HG03095 (cell line): ENCODE data around the gene CASZ1.

ENCODE experiments used
- ATAC-seq: cut with Tn5 transposase; IDR thresholded peaks from one replicate; pipeline ENCODE4 v1.9.1; 2021; ENCODE audit warnings: moderate library complexity; ENCODE audit not compliant: unreplicated experiment

The CASZ1 gene

DNA sequence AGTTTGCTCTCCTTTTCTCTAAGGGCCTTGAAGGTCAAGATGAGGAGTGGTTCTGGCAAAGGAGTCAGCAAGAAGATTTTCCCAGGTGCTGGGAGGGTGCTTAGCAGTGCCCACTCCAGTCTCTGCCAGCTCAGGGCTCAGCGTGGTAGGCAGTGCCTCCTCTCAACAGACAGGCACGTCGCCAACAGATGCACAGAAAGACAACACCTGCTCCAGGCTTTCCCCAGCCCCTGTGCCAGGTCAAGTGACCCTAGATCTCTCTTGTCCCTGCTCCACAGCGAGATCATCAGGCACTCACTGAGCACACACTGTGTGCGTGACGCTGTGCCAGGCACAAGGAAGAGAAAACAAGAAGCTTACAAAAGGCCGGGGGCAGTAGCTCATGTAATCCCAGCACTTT lies 86.0 kb downstream of the CASZ1 start:
- no peak for ATAC-seq

DNA sequence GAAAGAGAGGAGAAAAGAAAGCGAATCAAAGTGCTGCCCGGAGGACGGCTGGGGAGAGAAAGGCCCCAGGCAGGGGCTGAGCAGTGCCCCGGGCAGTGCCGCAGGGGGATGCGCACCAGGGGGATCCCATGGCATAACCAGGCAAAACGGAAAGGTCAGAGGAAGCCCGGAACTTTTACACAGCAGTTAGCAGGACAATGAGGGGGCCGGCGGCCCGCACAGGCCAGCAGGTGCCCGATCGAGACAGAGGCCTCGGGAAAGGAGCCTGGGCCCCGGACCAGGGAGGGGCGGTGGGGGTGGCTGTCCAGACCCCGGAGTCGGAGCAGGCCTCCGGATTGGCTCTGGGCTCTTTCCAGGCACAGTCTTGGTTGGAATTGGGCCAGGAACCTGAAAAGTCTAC lies 86.8 kb downstream of the CASZ1 start:
- no peak for ATAC-seq

DNA sequence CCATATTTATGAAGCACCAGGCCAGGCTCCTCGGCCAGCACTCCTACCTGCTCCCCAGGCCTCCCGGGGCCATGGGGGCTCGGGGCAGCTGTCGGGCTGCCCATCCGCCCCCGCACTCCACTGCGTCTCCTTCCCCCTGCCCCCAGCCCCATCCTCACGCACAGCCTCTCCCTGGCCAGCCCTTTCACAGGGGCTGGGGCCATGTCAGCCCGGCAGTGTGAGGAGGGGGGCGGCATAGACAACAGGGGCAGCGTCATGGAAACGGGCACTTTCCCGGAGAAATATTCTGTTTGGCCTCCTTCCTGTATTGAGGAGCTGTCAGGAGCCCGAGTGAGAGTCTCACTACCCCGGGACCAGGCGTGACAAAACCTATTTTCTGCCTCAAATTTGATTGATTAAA lies 87.3 kb downstream of the CASZ1 start:
- ATAC-seq = no peak

DNA sequence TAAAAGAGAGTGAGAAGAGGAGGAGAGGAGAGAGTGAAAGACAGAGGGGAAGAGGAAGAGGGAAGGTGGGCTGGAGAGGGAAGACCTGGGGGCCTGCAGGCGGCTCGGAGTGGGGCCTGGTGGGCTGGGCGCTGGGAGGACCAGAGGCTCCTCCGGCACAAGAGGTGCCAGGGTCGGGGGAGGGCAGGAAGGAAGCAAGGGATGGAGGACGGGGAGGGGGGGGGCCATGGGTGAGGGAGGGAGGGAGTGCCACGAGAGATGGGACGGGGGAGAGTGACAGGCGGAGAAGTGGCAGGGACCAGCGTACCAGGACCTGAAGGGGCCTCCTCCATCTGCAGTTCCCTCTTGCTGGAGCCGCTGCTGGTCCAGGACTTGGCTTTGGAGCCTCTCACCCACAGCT lies 87.7 kb downstream of the CASZ1 start:
- ATAC-seq = no peak

DNA sequence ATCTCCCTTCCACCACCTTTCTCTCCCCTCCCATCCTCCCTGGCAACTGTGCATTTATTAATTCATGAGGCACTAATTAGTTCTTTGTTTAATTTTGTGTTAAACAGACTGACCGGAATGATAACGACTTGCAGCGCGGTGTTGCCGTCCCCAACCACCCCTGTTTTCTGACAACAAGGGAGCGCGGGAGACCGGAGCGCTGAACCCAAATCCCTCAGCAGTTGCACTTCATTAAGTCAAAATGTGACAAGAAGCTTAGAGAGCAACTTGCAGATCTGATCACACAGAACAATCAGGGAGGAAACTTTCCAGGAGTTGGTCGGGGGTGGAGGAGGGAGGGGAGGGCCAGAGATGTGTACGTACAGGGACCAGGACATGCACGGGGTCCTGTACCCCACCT lies 89.2 kb downstream of the CASZ1 start:
- ATAC-seq = no peak

DNA sequence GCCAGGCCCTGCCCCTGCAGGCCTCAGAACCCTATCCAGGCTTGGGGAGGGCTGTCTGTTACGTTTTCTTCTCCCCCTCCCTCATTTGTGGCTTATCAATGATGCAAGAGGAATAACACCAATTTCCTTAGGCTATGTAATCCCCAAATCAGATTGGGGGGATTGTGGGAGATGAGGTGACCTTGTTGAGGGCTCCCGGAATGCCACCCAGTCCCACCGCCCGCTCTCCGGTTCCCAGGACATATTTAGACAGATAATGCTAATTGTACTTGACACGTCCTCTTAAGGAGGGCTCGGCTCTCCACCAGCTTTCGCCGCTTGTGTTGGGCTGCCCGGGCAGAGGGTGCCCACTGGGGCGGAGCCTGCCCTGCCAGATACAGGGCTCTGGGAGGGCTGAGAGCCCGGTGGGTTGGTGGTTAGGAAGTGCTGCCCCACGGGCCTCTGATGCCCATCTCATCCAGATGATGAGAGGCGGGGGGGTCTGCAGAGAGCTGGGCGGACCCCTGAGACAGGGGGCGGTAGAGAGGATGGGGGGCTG lies 90.0 kb downstream of the CASZ1 start:
- ATAC-seq = no peak

DNA sequence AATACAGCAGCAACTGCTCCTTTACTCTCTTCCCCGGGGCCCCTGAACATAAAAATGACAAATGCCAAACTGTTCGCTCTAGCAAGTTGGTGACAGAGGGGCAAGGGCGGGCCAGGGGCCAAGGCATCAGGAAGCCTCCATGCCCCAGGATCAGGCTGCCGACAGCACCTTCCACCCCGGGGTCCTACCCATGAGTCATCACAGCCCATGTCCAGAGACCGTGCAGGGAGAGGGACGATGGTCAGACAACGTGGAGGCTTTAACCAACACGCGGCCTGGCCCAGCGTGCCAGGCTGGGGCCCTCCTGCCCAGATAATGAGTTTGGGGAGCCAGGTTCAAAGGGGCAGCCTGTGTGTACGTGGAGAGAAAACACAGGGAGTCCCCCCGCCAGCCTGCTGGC lies 90.5 kb downstream of the CASZ1 start:
- ATAC-seq = no peak

DNA sequence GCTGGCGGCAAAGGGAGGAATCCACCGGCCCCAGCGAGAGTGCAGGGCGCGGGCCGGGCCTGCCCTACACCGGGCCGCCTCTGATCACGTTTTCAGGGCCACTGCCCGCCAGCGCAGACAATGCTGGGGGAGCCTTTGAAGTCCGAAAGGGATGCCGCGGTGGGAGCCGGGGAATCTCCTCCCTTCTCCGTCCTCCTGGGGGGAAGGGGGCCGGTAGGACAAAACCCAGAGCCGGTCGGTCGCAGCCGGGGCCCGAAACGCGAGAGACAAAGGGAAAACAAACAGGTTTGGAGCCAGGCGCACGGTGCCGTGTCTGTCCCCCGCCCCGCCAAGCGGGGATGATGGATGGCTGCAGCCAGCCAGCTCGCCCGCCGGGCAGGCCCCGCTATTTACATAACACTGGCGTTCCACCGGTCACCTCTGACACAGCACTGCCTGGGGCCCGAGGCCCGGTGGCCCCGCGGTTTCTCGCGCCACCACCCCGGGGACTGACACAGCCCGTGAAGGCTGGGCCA lies 92.0 kb downstream of the CASZ1 start:
- no peak for ATAC-seq

DNA sequence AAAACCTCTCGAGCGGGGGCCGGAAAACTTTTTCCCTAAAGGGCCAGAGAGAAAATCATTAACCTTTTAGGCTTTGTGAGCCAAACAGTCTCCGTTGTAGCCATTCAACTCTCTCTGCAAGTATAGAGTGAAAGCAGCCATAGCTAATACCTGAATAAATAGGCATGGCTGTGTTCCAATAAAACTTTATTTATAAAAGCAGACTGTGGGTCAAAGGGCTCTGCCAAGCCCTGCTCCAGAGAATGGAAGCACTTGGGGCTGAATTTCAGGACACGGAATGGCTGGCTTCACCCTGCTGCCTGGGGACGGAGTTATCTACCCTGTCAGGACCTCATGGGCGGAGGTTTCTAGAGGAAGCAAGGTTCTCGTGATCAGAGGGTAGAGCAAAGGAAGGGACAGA lies 92.7 kb downstream of the CASZ1 start:
- ATAC-seq = no peak

DNA sequence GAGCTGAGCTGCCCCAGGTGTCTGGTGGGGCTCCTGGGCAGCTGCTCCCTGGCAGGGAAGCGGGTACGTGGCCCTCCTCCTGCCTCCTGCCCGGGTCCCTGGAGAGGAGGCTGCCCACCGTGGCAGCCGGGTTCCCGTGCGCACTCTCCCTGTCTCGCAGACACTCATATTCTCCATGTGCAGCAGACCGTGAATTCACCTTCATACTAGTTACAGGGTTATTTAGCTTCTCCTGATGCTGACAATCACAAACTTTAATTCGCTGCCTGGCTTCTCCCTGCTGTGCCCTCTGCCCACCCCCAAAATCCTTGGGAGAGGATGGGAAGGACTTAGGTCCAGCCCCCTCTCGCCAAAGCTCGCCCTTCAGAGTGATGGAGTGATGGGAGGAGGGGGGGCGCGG lies 95.3 kb downstream of the CASZ1 start:
- ATAC-seq = no peak

DNA sequence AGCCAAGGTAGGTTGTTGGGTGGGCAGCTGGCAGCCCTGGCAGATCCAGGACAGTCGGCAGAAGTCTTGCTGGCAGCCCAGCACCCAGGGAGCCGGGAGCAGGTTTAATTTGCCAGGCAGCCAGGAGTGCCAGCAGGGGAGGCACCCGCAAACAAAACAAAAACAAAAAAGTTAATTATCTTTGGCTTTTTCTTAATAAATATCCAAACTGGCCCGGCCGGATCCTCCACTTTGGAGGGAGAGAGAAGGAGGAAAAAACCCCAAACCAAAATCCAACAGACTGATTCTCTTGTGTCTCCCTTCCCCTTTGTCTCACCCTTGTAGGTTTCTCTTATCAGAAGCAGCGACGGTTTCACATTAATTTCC lies 97.0 kb downstream of the CASZ1 start:
- ATAC-seq = no peak

DNA sequence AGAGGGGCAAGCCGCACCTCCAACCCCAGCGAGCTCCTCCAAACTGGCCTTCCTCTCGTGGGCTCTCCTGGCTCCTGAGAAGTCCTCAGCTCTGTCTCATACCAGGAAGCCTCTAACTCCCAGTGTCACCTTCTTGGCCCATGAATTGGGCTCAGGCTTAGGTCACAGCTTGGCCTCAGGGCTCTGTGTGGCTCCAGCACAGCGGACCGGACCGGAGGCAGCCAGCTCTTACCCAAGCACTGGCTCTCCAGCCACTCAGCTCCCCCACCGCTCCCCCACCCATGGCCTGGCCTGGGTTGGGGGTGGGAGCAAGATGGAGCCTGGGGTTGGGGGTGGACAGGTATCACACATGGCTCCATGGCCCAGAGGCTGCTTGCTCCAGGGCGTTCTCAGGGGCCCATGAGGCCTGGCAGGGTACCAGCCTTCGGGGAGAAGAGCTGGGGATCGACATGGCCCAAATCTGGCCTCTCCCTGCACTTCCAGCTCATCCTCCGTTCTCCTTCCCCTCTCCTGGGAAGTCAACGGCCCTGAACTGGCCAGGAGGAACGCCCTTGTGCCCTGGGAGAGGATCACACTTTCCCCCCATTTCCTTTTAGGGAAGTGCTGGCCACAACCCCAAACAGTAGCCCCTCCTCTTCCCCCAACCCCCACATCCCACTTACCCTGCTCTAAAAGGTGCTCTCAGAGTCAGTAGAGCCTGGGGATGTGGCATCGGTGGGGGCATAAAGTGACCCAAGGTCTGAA lies 97.5 kb downstream of the CASZ1 start:
- no peak for ATAC-seq

DNA sequence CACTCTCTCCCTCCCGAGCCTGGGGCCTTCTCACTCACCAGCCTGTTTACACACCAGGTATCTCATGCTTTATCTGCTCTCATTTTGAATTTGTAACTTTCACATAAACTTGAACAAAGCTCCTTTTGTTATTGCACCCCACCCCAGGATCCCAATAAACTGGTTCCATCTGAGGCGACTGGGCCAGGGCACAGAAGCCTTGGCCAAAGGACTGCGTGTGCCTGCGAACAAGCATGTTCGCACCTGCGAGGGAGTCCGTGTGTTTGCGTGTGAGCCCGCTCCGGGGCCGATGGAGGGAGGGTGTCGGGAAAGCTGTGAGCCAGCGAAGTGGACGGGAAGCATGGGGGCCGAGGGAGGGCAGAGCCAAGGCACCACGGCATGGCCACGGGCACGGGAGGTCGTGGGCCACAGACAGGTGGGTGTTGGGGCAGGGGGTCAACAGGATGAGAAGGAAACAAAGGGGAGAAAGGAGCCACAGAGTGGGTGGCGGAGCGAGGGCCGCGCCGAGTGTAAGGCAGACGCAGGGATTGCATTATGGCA lies 98.8 kb downstream of the CASZ1 start:
- ATAC-seq = no peak

DNA sequence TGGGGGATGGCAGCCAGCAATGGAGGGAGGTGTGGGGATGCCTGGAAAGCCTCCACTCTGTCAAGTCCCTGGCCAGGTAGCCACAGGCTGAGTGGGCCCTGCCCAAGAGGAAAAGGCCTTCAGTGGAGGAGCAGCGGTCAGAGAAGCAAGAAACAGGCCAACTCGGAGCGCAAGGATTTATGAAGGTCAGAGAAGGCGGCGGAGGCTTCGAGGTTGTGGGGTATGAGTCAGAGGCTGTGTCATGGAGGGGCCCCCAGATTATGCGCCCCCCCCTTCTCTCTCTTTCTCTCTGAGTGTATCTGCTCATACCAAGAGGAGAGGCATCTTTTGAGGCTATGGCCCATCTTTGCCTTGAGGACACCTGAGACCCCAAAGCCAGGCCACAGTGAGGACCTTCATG lies 99.5 kb downstream of the CASZ1 start:
- ATAC-seq = no peak

DNA sequence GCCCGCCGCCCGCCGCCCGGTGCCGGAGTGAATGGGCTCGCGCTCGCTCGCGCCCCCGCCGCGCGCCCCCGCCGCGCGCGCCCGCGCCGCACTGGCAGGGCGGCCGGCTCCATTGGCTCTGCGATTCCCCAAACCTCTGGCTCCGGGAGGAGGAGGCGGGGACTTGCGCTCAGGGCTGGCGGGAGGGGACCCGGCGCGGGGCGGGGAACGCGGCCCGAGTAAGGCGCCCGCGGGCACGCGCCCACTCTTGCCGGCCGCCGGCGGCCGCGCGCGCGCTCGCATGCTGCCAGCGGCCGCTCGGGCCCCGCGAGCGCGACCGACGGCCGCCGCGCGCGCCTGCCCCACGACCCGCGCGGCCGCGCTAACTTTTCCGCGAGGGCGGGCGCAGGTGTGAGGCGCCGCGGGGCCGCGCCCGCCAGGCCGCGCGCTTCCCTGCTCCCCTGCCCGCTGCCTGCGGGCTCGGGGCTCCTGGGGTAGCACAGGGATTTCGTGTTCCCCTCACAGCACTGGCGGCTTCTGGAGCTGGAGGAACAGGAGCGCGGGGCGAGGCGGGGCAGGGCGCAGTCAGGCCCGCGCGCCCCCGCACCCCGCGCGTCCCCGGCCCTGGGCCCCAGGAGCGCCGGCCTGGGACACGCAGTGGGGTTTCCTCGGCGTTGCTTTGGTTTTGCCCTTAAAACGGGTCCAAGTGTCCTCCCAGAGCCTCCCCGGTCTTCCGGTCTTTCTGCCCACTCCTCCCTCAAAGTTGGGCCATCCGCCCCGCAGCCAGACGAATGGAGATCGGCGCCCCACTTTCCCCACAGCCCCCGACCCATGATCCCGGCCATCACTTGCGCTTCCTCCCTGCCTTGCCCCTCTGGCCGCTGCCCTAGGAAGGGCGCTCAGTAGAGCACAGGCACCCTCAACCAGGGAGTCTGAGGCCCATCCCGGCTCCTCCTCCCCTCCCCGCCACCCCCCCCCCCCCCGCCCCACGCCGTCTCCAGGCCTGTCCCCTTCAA lies 101.5 kb downstream of the CASZ1 start:
- ATAC-seq = no peak

DNA sequence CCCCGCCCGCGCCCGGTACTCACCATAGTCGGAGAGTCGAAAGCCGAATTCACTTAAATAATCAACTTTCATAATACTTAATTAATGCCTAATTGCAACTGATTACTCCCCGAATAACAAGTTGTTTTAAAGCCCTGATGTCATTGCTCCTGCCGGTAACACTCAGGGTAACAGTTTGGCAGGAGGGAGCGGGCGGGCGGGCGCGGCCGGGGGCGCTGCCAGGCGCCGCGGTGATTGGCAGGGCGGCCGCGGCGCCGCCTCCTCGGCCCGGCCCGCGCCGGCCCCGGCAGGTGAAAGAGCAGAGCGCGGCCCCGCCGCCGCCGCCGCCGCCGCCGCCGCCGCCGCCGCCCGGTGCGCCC lies 102.2 kb downstream of the CASZ1 start:
- ATAC-seq = no peak

DNA sequence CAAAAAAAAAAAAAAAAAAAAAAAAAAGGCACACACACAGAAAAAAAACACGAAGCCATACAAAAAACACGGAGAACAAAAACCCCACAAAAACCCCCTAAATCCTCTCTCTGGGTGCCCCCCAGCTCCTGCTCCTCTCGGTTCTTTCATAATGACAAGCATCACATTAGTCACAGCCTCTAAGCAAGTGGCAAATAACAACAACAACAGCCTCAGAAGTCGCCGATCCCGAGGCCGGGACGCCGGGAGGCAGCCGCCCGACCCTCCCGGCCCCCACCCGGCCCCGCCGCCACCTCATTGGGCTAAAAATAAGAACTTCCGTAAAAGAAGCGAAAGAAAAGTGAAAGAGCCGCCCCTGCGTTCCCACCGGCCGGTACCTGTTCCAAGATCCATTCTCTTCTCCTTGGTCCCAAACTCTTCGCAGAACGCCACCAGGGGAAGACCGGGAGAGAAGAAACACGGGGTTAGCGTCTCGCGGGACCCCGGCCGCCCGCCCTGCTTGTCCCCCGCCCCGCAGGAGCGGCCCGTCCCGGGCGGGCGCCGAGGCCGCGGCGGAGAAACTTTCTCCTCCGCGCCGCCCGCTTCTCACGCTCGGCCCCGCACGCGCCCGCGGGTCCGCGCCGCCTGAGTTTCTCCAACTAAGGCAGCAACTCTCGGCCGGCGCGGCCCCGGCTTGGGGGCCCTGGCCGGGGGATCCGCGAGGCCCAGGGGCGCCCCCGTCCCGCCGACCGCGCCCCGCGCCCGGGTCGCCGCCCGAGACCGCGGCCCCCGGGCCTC lies 102.8 kb downstream of the CASZ1 start:
- ATAC-seq = no peak

DNA sequence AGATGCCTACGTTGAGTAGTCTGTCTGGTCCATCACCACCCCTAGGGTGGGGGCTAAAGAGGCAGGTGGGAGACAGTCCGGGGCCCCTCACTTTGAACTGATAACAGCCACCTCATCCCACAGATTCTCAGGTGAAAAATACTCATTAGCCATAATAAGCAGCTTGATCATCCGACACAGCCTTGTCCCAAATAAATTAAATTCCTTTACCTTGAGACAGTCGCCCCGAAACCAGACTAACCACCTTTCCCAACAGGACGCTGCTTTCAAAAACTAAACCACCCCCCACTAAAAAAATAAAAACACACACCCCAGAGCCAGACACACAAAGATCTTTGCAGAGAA lies 103.3 kb downstream of the CASZ1 start:
- no peak for ATAC-seq

DNA sequence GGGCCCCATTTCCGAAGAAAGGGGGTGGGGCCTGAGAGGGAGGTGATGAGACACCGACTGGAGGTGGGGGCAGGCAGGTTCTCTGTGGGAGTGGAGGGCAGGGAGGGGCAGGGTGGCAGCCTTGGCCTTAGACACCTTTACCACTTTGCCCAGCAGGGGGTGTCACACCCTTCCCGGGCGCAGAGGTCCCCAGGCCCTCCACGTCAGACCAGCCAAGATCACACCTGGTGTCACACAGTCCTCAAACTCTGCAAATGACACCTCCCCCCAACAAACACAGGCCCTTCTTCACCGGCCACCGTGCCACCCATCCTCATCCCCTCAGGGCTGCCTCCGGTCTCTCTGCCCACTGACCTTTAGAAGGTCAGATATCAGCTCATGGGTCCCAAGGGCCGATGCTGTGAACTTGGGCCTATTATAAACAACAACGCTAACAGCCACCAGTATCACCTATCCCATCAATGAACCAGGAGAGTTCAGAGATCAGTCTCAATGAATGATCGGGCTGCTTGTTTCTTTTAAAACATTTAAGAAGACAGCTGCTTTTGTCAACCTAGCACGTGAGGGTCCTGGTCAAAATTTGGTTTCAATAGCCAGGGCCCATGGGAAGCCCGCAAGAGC lies 103.9 kb downstream of the CASZ1 start:
- ATAC-seq = no peak

DNA sequence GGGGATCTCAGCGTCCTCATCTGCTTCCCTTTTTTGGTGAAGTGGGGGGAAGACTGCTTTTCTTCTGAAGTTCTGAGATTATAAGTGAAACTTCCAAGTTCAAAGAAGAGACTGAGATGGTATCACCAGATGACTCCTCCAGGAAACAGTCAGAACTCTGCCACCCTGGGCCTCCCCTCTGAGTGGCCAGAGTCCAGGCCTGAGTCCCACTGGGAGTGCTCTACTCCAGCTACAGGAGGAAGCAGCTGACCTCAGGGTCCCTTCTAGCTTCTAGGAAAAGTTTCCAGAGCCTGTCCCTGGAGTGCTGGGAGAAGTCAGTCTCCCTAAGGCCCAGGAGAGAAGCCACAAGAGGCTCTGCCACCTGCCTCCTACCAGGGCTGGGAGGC lies 104.7 kb downstream of the CASZ1 start:
- no peak for ATAC-seq
